ENCODE results near the gene KDM4B.

- TF ChIP-seq CTCF (IDR thresholded peaks at IDR 0.05) (no peak), POLR2AphosphoS5 (IDR thresholded peaks at IDR 0.05) (no peak), EP300 (IDR thresholded peaks at IDR 0.05) (no peak)
Observed at GRCh38 chr19:5181329-5181728, 212.4 kb downstream of the KDM4B start.

All from esophagus muscularis mucosa (tissue), 4 donors.